Sigmoid colon (tissue), 7 donors: Measurements from ENCODE around the gene EZR. TPM values are rescaled to one million over a fixed set of nuclear protein-coding genes. Genes with fewer than 3 reads are reported as not detected.

Experiments
- DNase-seq: peaks from one replicate; pipeline ENCODE4 v3.0.0-alpha.2; 2019
- H3K27ac ChIP-seq, 4 donors: fragments of 200-600 bp; sonication (generic); one replicate each; pipeline ENCODE4 v1.5.1; 2016 to 2019; ENCODE audit warnings: mild to moderate bottlenecking in 1 of 4
- H3K27me3 ChIP-seq, 3 donors: fragments of 200-600 bp; sonication (generic); one replicate each; pipeline ENCODE4 v1.5.1; 2019; ENCODE audit warnings: mild to moderate bottlenecking in 1 of 3
- H3K36me3 ChIP-seq, 4 donors: fragments of 200-600 bp; sonication (generic); one replicate each; pipeline ENCODE4 v1.5.1; 2016 to 2019
- H3K4me1 ChIP-seq, 4 donors: fragments of 200-600 bp; sonication (generic); one replicate each; pipeline ENCODE4 v1.5.1; 2017 to 2019
- H3K4me3 ChIP-seq, 4 donors: fragments of 200-600 bp; sonication (generic); one replicate each; pipeline ENCODE4 v1.5.1; 2017 to 2019; ENCODE audit warnings: mild to moderate bottlenecking in 2 of 4, moderate library complexity in 1 of 4
- H3K9me3 ChIP-seq, 4 donors: fragments of 200-600 bp in 3 of 4; sonication (generic) in 3 of 4; one replicate each; pipeline versions ENCODE4 v1.5.1 to v1.6.1; 2013 to 2019
- CTCF ChIP-seq, 4 experiments: fragments of 450-650 bp in 3 of 4; fragments of 200-600 bp in 1 of 4; IDR thresholded peaks; one replicate each; pipeline ENCODE4 v1.5.1; 2016 to 2019; ENCODE audit warnings: antibody characterized with exemption in 4 of 4, mild to moderate bottlenecking in 3 of 4, moderate library complexity in 2 of 4
- EP300 ChIP-seq, 4 donors: sonication (generic); formaldehyde crosslinking; IDR thresholded peaks; one replicate each; pipeline ENCODE4 v1.6.1; 2017; ENCODE audit warnings: antibody characterized with exemption in 4 of 4
- POLR2A ChIP-seq, 2 donors: fragments of 450-650 bp; IDR thresholded peaks; one replicate each; pipeline ENCODE4 v1.6.1; 2016; ENCODE audit warnings: antibody characterized with exemption in 2 of 2, mild to moderate bottlenecking in 2 of 2, moderate library complexity in 2 of 2
- POLR2AphosphoS5 ChIP-seq, 4 donors: sonication (generic); formaldehyde crosslinking; IDR thresholded peaks; one replicate each; pipeline ENCODE4 v1.6.1; 2017; ENCODE audit warnings: antibody characterized with exemption in 4 of 4
- WGBS, 2 donors: extraction: QIAGEN DNeasy Blood & Tissue Kit; methylation state at CpG; one replicate each; pipeline ENCODE4 v1.1.7; 2013; 5-methylcytosine and 5-hydroxymethylcytosine counted together
- intact Hi-C: fragments of 100-400 bp; cut with DNase I; formaldehyde crosslinking; loops from one replicate; pipeline ENCODE4 v1.15.1; 2023
- polyA plus RNA-seq, 3 donors: library from polyadenylated mRNA; stranded (reverse); fragments of 200-250 nt; gene quantifications; one replicate each; pipeline ENCODE4 v1.2.3, GENCODE V29; 2013
- small RNA-seq, 3 donors: library from RNA; depleted of rRNA; stranded (forward); fragments of <200 nt; gene quantifications; one replicate each; pipeline ENCODE3, GENCODE V24; 2016
- total RNA-seq, 4 donors: library from RNA; depleted of rRNA; stranded (reverse); fragments of >200 nt; gene quantifications; one replicate each; pipeline ENCODE4 v1.1.0, GENCODE V29; 2016
- donor health status: healthy with polysubstance abuse.
- donor health status: Bipolar disorder and iron deficiency.
- donor health status: healthy.

The EZR gene
- total and polyA plus RNA-seq, 7 donors = 33.5 to 333 (median 46.0) TPM

- Histone ChIP-seq H3K27me3 (no peaks in the 10 kb centered on the region), H3K36me3 (no peaks in the 10 kb centered on the region), H3K27ac (no peak overlapping the region), H3K4me3 (no peak overlapping the region), H3K4me1 (no peaks in the 10 kb centered on the region), H3K9me3 (no peaks in the 10 kb centered on the region)
- TF ChIP-seq EP300 (IDR thresholded peaks at IDR 0.05) (no peak), CTCF (IDR thresholded peaks at IDR 0.05) (peak in 1 of 4 experiments; percentile 4)
- intact Hi-C loops = no loop called here
- WGBS, 2 donors = 52 to 76% methylated on average over 13 of the region's 13 CpGs
- peak; percentile 51 for DNase-seq
Measured at GRCh38 chr6:158718461-158719046, 100.6 kb downstream of the EZR start.

GRCh38 chr6:158717341-158718330 lies 101.5 kb downstream of the EZR start:
- TF ChIP-seq EP300 (IDR thresholded peaks at IDR 0.05) = no peak
- no peak for TF ChIP-seq POLR2A (IDR thresholded peaks at IDR 0.05)
- TF ChIP-seq POLR2AphosphoS5 (IDR thresholded peaks at IDR 0.05) = no peak
- no peak for TF ChIP-seq CTCF (IDR thresholded peaks at IDR 0.05)
- Histone ChIP-seq H3K4me1 (no peaks in the 10 kb centered on the region), H3K36me3 (no peaks in the 10 kb centered on the region), H3K27ac (no peak overlapping the region), H3K9me3 (no peaks in the 10 kb centered on the region), H3K4me3 (no peak overlapping the region), H3K27me3 (no peaks in the 10 kb centered on the region)
- WGBS, 2 donors = 72 to 86% methylated on average over 16 of the region's 16 CpGs
- peak; percentile 22 for DNase-seq
- intact Hi-C loops = no loop called here

Small RNA genes lying within 50 kb of the gene (small RNA-seq; reads per million reads assigned to genes)
- 0 reads per million in 3 donors for gene MIR3918

Other genes starting within 250 kb of the EZR start
- 100 to 1,000 TPM in 3 of 4 donors, 10 to 100 TPM in 1; 68.7 to 118 (median 105) TPM for gene DYNLT1, start 174.6 kb downstream of the EZR start, total RNA-seq
- 100 to 1,000 TPM; 231 to 457 (median 332) TPM for gene DYNLT1, start 174.6 kb downstream of the EZR start, polyA plus RNA-seq
- gene SYTL3, start 169.3 kb downstream of the EZR start, total RNA-seq = 1 to 10 TPM; 3.1 to 4.3 (median 3.6) TPM
- gene SYTL3, start 169.3 kb downstream of the EZR start, polyA plus RNA-seq = 1 to 10 TPM; 1.6 to 6.9 (median 1.8) TPM
- 10 to 100 TPM in 2 of 4 donors, 1 to 10 TPM in 2; 8.1 to 13.6 (median 9.6) TPM for gene RSPH3, start 180.8 kb upstream of the EZR start, total RNA-seq
- 1 to 10 TPM; 6.0 to 7.2 (median 6.2) TPM for gene RSPH3, start 180.8 kb upstream of the EZR start, polyA plus RNA-seq
- 1 to 10 TPM; 1.2 to 1.8 (median 1.5) TPM for gene TAGAP, start 225.6 kb upstream of the EZR start, total RNA-seq
- gene TAGAP, start 225.6 kb upstream of the EZR start, polyA plus RNA-seq = 10 to 100 TPM in 1 of 3 donors, 1 to 10 TPM in 2; 1.2 to 13.6 (median 1.8) TPM